ENCODE data around the gene SLC35E3. TPM values are rescaled to one million over a fixed set of nuclear protein-coding genes. Genes with fewer than 3 reads are reported as not detected.

SLC35E3 gene
- total and polyA plus RNA-seq, 7 donors: 2.9 to 7.5 (median 4.2) TPM

DNA sequence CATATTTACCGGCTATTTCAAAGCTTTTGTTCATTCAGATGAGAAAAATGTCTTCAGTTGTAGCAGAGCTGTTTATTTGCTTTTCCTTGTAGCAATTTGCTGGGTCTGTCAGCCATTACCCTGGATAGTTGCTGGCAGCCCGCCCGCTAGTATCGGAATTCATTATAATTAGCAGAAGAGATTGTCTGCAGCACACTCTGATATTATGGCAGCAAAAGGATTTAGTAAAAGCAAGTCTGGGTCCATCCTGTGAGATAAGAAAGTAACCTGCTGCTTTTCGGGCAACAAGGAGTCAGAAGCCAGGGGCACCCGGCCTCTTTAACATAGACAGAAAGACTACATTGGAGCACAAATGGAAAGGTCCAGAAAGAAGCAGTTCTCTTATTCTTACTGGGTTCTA, 6.1 kb upstream of the SLC35E3 start:
- Histone ChIP-seq H3K36me3 (ENCODE audit: insufficient read depth in 1 of 2, low read depth in 1 of 2) (peaks cover 0 to 60% of the 10 kb centered on the region in 2 donors), H3K27ac (no peak overlapping the region), H3K4me3 (no peak overlapping the region), H3K27me3 (ENCODE audit: insufficient read depth in 3 of 3, low read length in 2 of 3) (no peaks in the 10 kb centered on the region), H3K9me3 (no peaks in the 10 kb centered on the region), H3K4me1 (no peaks in the 10 kb centered on the region)
- DNase-seq: no peak
- ATAC-seq: no peak
- TF ChIP-seq, protein P1, sequence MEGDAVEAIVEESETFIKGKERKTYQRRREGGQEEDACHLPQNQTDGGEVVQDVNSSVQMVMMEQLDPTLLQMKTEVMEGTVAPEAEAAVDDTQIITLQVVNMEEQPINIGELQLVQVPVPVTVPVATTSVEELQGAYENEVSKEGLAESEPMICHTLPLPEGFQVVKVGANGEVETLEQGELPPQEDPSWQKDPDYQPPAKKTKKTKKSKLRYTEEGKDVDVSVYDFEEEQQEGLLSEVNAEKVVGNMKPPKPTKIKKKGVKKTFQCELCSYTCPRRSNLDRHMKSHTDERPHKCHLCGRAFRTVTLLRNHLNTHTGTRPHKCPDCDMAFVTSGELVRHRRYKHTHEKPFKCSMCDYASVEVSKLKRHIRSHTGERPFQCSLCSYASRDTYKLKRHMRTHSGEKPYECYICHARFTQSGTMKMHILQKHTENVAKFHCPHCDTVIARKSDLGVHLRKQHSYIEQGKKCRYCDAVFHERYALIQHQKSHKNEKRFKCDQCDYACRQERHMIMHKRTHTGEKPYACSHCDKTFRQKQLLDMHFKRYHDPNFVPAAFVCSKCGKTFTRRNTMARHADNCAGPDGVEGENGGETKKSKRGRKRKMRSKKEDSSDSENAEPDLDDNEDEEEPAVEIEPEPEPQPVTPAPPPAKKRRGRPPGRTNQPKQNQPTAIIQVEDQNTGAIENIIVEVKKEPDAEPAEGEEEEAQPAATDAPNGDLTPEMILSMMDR (IDR thresholded peaks at IDR 0.05): no peak
- intact Hi-C loops (cut with DNase I): loop anchor here in 1 of 2 donors (5.0 to 10.0 kb wide), 2 partner anchors 43 to 515 kb away; partner anchors contain the start of gene IL26
- 85 to 89% (median 88%) methylated on average over 6 of the region's 6 CpGs for WGBS, 3 donors

GRCh38 chr12:68743356-68743755, 2.6 kb upstream of the SLC35E3 start:
- H3K9me3 ChIP-seq: no peaks in the 10 kb centered on the region
- intact Hi-C loops (cut with DNase I): loop anchor here in 1 of 2 donors (10.0 kb wide), 1 partner anchor 519 kb away; the partner anchor contains the start of gene IL26
- peaks cover 0 to 33% of the 10 kb centered on the region in 2 donors for H3K36me3 ChIP-seq (ENCODE audit: insufficient read depth in 1 of 2, low read depth in 1 of 2)
- ATAC-seq: no peak
- H3K27me3 ChIP-seq (ENCODE audit: insufficient read depth in 3 of 3, low read length in 2 of 3): no peaks in the 10 kb centered on the region
- WGBS, 3 donors: 92 to 100% (median 97%) methylated on average over 2 of the region's 2 CpGs
- peaks cover 8% of the 10 kb centered on the region for H3K4me1 ChIP-seq
- no peak for DNase-seq
- no peak overlapping the region for H3K27ac ChIP-seq
- TF ChIP-seq, protein P1 (IDR thresholded peaks at IDR 0.05): no peak
- no peak overlapping the region for H3K4me3 ChIP-seq

DNA sequence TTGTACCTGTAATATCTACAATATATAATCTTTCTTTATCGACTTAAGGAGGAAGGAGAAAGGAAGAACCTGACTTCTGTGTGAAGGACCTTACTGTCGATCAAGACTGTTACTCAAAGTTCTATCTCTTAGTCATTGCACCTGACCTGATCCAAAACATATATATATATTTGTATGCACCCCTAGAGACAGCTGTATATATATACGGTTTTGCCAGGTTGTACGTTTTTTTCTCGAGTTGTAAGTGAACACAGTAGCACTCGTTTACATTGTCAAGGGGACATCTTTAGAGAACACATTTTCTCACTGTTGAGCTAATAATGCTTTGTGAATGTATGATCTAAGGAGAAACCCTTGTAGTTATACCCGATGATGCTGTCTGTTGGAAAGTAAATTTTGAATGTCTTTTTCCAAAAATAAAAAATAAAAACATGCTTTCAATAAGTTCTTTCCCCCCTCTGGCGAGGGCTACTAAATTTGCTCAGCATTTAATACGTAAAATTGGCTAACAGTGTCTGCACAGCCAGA, 536 bp upstream of the SLC35E3 start:
- no peak for DNase-seq
- WGBS, 3 donors: 39 to 48% (median 39%) methylated on average over 9 of the region's 9 CpGs
- TF ChIP-seq, protein P1 (IDR thresholded peaks at IDR 0.05): no peak
- peak in 1 of 4 donors; percentile 6 for ATAC-seq
- no peaks in the 10 kb centered on the region for H3K9me3 ChIP-seq
- H3K27me3 ChIP-seq (ENCODE audit: insufficient read depth in 3 of 3, low read length in 2 of 3): no peaks in the 10 kb centered on the region
- H3K27ac ChIP-seq: peak overlapping the region; percentile 76
- peaks cover 11% of the 10 kb centered on the region for H3K4me1 ChIP-seq
- intact Hi-C loops (cut with DNase I): loop anchor here (5.0 to 10.0 kb wide), 2 partner anchors 62 to 521 kb away; partner anchors contain the start of genes MDM2 (in 2 of the 2) and IL26 (in 1 of the 2)
- H3K4me3 ChIP-seq: peak overlapping the region; percentile 85
- H3K36me3 ChIP-seq (ENCODE audit: insufficient read depth in 1 of 2, low read depth in 1 of 2): peaks cover 0 to 26% of the 10 kb centered on the region in 2 donors

GRCh38 chr12:68746572-68747180, 700 bp downstream of the SLC35E3 start:
- no peaks in the 10 kb centered on the region for H3K27me3 ChIP-seq (ENCODE audit: insufficient read depth in 3 of 3, low read length in 2 of 3)
- H3K36me3 ChIP-seq (ENCODE audit: insufficient read depth in 1 of 2, low read depth in 1 of 2): peaks cover 0 to 24% of the 10 kb centered on the region in 2 donors
- peak overlapping the region; percentile 76 for H3K27ac ChIP-seq
- H3K4me3 ChIP-seq: peak overlapping the region; percentile 85
- H3K4me1 ChIP-seq: peaks cover 17% of the 10 kb centered on the region
- H3K9me3 ChIP-seq: no peaks in the 10 kb centered on the region
- WGBS, 3 donors: 6 to 8% (median 7%) methylated on average over 15 of the region's 15 CpGs
- DNase-seq (peak; percentile 65 to 76), ATAC-seq (peak; percentile 38 to 67 (median 52))
- TF ChIP-seq, protein P1 (IDR thresholded peaks at IDR 0.05): no peak
- intact Hi-C loops (cut with DNase I): loop anchor here (5.0 to 10.0 kb wide), 2 partner anchors 61 to 522 kb away; partner anchors contain the start of genes MDM2 (in 2 of the 2) and IL26 (in 1 of the 2)
